SJSA1 (cell line): ENCODE results near the gene WDR27. TPM values are rescaled to one million over a fixed set of nuclear protein-coding genes. Genes with fewer than 3 reads are reported as not detected.

Source experiments
- DNase-seq, 2 experiments: peaks; one replicate each; pipeline ENCODE4 v3.0.0-alpha.2; 2015 to 2020; ENCODE audit warnings: low spot score in 2 of 2, low read depth in 1 of 2
- H3K27ac ChIP-seq: fragments of 250-450 bp; sonication (Bioruptor Pico); 2 replicates; pipeline ENCODE4 v1.5.1; 2020; ENCODE audit warnings: mild to moderate bottlenecking, moderate library complexity
- H3K27me3 ChIP-seq: fragments of 250-450 bp; sonication (Bioruptor Pico); replicated peaks from 2 replicates; pipeline ENCODE4 v1.5.1; 2020; ENCODE audit warnings: mild to moderate bottlenecking, moderate library complexity
- H3K36me3 ChIP-seq: fragments of 250-450 bp; sonication (Bioruptor Pico); 2 replicates; pipeline ENCODE4 v1.5.1; 2020; ENCODE audit warnings: mild to moderate bottlenecking
- H3K4me1 ChIP-seq: fragments of 250-450 bp; sonication (Bioruptor Pico); replicated peaks from 2 replicates; pipeline ENCODE4 v1.6.1; 2021; ENCODE audit warnings: mild to moderate bottlenecking
- H3K4me3 ChIP-seq: fragments of 250-450 bp; sonication (Bioruptor Pico); 2 replicates; pipeline ENCODE4 v1.5.1; 2020; ENCODE audit warnings: mild to moderate bottlenecking
- H3K9me3 ChIP-seq: fragments of 250-450 bp; sonication (Bioruptor Pico); replicated peaks from 2 replicates; pipeline ENCODE4 v1.5.1; 2020; ENCODE audit warnings: mild to moderate bottlenecking
- total RNA-seq: library from RNA; depleted of rRNA; stranded (reverse); fragments of >200 nt; shearing (Covaris generic); gene quantifications from 2 replicates; pipeline ENCODE4 v1.2.3, GENCODE V29; 2014; rRNA removed

The WDR27 gene
- total RNA-seq = 9.6 and 17.1 TPM in 2 replicates

GRCh38 chr6:169701954-169702839 is at the start of gene WDR27, which contains the start of gene C6orf120:
Gene WDR27 (minus strand): TSS chr6:169702029. CDS start chr6:169689005, 13,024 bp downstream.
Gene C6orf120 (plus strand): TSS chr6:169702126. CDS start chr6:169702460, 334 bp downstream.
- Histone ChIP-seq H3K4me1 (peaks cover 30% of the 10 kb centered on the region), H3K36me3 (peaks cover 41% of the 10 kb centered on the region), H3K4me3 (peak within 1 kb of the TSS; percentile 91), H3K27ac (peak within 1 kb of the TSS; percentile 72), H3K9me3 (no peaks in the 10 kb centered on the region), H3K27me3 (no peaks in the 10 kb centered on the region)
- peak; percentile 94 to 97 for DNase-seq

DNA sequence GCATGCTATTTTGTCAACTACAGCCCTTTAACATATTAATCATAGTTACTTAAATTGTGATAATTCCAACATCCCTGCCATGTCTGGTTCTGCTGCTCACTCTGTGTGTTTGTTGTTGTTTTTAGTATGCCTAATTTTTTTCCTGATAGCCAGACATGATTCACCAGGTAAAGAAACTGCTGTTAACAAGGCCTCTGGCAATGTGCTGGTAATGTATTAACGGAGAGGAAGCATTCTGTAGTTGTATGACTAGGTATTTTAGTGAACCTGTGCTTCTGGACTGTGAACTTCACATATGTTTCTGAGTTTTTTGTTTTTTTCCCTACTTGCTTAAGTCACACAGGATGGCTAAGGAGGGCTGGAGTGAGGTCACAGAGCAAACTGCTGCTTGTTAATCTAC is 44.7 kb upstream of the WDR27 start:
- Histone ChIP-seq H3K4me3 (no peak overlapping the region), H3K27me3 (0 out of 2 replicates have a peak, but pooled peaks cover 3% of the 10 kb centered on the region), H3K27ac (no peak overlapping the region), H3K9me3 (no peaks in the 10 kb centered on the region), H3K4me1 (no peaks in the 10 kb centered on the region), H3K36me3 (peaks cover 4% of the 10 kb centered on the region)
- DNase-seq = no peak

DNA sequence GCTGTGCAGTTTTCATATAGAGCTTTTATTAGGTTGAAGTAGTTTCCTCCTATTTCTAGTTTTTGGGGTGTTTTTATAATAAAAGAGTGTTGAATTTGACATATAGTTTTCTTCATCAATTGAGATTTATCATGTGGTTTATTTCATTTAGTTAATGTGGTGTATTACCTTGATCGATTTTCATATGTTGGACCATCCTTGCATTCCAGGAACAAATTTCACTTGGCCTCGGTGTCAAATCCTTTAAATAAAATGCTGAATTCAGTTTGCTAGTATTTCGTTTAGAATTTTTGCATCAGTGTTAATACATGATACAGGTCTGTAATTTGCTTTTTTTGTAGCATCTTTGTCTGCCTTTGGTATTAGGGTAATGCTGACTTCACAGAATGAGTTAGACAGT is 43.6 kb upstream of the WDR27 start:
- H3K27me3 ChIP-seq = 0 out of 2 replicates have a peak, but pooled peaks cover 3% of the 10 kb centered on the region
- H3K4me3 ChIP-seq = no peak overlapping the region
- H3K36me3 ChIP-seq = no peaks in the 10 kb centered on the region
- H3K9me3 ChIP-seq = no peaks in the 10 kb centered on the region
- no peak for DNase-seq
- no peaks in the 10 kb centered on the region for H3K4me1 ChIP-seq
- H3K27ac ChIP-seq = no peak overlapping the region

DNA sequence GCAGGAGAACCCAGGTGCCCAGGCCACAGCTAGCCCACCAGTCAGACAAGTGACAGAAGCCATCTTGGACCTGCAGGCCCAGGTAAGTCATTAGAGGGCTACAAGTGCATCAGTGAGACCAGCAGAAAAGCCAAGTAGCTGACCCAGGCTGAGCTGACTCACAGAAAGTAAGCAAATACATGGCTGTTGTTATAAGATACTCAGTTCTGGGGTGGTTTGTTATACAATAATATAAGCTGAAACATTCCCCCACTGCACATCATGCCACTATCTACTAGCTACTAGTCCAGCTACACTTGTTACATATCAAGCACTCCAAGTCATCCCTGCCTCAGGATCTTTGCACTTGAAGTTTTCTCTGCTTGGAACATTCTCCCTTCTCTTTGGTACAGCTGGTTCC is 39.5 kb upstream of the WDR27 start:
- Histone ChIP-seq H3K4me1 (no peaks in the 10 kb centered on the region), H3K9me3 (no peaks in the 10 kb centered on the region), H3K4me3 (no peak overlapping the region), H3K36me3 (no peaks in the 10 kb centered on the region), H3K27me3 (0 out of 2 replicates have a peak, but pooled peaks cover 3% of the 10 kb centered on the region), H3K27ac (no peak overlapping the region)
- no peak for DNase-seq

DNA sequence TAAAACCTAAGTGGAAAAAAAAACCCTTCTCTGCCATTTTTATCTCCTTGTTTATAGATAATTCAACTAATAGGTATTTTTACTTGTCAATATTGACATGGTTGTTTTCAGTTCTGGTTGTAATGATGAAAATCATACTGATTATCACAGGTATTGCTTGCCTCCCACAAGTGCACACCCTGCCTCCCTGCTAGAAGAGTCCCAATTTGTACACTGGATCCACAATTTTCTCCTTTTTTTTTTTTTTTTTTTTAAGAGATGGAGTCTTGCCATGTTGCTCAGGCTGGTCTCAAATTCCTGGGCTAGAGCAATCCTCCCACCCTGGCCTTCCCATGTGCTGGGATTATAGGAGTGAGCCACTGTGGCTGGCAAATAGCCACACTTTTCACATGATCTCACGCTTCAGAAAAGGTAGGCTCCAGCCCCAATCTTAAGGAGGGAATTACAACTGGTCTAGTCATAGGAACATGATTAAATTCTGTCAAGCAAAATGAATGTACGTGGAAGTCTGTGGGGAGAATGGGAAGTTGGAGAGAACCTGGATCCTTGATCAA is 37.2 kb upstream of the WDR27 start:
- H3K9me3 ChIP-seq = no peaks in the 10 kb centered on the region
- H3K36me3 ChIP-seq = no peaks in the 10 kb centered on the region
- no peak overlapping the region for H3K4me3 ChIP-seq
- H3K27me3 ChIP-seq = 0 out of 2 replicates have a peak, but pooled peaks cover 2% of the 10 kb centered on the region
- H3K4me1 ChIP-seq = no peaks in the 10 kb centered on the region
- H3K27ac ChIP-seq = no peak overlapping the region
- DNase-seq = no peak

DNA sequence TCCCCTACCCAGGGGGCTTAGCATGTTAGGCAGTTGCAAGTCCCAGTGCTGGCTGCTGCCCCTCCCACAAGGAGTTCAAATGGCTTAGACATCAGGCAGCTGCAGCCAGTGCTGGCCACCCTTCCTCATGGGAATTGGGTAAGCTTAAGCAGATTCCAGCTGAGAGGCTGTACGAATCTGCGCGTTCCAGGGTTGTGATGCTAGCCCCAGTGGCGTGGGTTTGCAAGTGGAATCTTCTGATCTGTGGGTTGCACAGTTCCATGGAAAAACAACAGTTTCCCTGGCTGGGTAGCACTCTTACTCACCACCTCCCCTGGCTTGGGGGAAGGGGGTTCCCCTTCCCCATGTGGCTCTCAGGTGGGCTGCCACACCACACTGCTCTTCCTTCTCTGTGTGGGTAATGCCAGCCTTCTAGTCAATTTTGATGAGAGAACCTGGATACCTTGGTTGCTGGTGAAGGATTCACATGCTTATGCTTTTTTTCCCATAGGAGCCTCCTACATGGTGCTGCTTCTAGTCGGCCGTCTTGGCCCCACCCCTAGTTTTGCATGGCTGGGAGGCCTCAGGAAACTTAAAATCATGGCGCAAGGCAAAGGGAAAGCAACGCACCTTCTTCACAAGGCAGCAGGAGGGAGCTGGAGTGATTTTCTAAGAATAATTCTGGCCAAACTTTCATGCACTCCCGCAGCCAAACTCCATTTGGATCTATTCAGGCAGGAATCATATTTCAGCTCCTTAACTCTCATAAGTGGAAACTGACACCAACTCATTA is 36.6 kb upstream of the WDR27 start:
- H3K4me1 ChIP-seq = no peaks in the 10 kb centered on the region

DNA sequence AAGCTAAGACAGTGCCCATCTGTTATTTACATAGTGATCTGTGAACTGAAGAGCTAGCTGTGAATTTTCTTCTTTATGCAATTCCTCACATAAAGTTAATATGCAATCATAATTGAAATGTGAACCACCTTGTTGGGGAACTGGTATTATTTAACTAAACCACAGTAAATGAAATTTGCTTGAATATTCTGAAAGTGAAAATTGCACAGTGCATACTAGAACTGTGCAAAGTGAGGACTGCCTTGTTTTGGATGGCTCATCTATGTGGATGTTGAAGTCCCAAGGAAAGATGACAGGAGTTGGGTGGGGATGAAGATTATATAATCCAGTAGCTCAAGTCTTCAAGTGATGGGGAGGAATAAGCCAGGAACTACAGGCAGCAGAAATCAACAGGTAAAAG is 28.1 kb upstream of the WDR27 start:
- H3K36me3 ChIP-seq = no peaks in the 10 kb centered on the region
- DNase-seq = no peak
- H3K27ac ChIP-seq = no peak overlapping the region
- no peak overlapping the region for H3K4me3 ChIP-seq
- no peaks in the 10 kb centered on the region for H3K9me3 ChIP-seq
- no peaks in the 10 kb centered on the region for H3K27me3 ChIP-seq
- peaks cover 2% of the 10 kb centered on the region for H3K4me1 ChIP-seq

More for the DNA sequence above, 36.6 kb upstream of the WDR27 start:
- no peak for DNase-seq
- Histone ChIP-seq H3K4me3 (no peak overlapping the region), H3K9me3 (no peaks in the 10 kb centered on the region), H3K36me3 (no peaks in the 10 kb centered on the region), H3K27me3 (no peaks in the 10 kb centered on the region), H3K27ac (no peak overlapping the region)

GRCh38 chr6:169726963-169727362 is 25.1 kb upstream of the WDR27 start:
- no peak overlapping the region for H3K27ac ChIP-seq
- H3K27me3 ChIP-seq = no peaks in the 10 kb centered on the region
- H3K36me3 ChIP-seq = peaks cover 7% of the 10 kb centered on the region
- peaks cover 15% of the 10 kb centered on the region for H3K4me1 ChIP-seq
- no peaks in the 10 kb centered on the region; the same call in 1 of the 2 replicates for H3K9me3 ChIP-seq
- no peak for DNase-seq
- no peak overlapping the region for H3K4me3 ChIP-seq

DNA sequence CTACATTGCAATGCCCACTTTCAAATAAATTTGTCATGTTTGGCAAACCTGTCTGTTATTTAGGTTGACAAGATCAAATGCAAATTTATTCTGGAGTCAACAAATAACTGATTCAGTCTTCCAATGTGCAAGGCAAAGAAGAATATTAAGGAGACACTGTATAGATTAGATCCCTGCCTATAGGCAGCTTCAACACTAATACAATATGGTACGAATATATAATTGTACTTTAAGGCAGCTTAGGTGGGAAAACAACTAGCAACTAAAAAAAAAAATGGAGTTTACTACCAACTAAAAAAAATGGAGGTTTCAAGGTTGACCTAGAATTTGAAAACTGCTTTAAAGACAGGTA is 24.2 kb upstream of the WDR27 start:
- no peak overlapping the region for H3K27ac ChIP-seq
- H3K4me1 ChIP-seq = peaks cover 18% of the 10 kb centered on the region
- DNase-seq = no peak
- no peaks in the 10 kb centered on the region for H3K27me3 ChIP-seq
- peaks cover 7% of the 10 kb centered on the region for H3K36me3 ChIP-seq
- H3K9me3 ChIP-seq = no peaks in the 10 kb centered on the region; the same call in 1 of the 2 replicates
- no peak overlapping the region for H3K4me3 ChIP-seq

- Histone ChIP-seq H3K36me3 (peaks cover 7% of the 10 kb centered on the region), H3K4me3 (peak overlapping the region; percentile 46), H3K9me3 (no peaks in the 10 kb centered on the region; the same call in 1 of the 2 replicates), H3K27me3 (no peaks in the 10 kb centered on the region), H3K4me1 (peaks cover 18% of the 10 kb centered on the region), H3K27ac (no peak overlapping the region)
- DNase-seq = no peak
Observed at GRCh38 chr6:169725125-169726048, 23.6 kb upstream of the WDR27 start.

DNA sequence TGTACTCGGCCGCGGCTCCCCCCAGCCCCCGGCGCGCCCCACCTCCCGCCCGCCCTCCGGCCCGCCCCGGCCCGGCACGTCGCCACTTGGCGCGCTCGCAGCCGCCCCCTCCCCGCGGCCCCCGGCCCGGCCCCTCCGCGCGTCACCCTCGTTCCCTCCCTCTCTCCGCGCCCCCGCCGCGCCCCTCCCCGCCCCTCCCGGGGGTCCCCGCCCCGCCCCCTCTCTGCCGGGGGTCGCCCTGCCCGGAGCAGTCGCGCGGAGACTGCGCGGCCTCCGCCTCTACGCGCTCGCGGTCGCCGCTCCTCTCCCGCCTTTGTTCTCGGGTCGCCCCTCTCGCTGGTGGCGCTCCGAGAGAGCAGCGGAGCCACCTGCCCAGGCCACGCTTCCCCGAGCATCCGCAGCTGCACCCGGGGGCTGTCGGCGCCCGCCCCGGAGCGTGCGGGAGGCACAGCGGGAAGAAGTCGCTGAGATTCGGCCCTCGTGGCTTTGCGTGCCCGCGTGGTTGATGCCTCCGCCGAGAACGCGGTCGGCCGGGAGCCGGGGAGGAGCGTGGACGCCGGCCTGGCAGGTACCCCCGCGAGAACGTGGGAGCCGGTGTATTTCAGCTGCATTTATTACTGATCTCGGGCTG is 22.8 kb upstream of the WDR27 start, which contains the start of gene PHF10:
TSS of gene PHF10 (minus strand) at position 7 of the 631 bp plus-strand sequence. CDS start 569 bp downstream, outside the sequence.
- H3K4me1 ChIP-seq = peaks cover 18% of the 10 kb centered on the region
- H3K36me3 ChIP-seq = peaks cover 7% of the 10 kb centered on the region
- no peaks in the 10 kb centered on the region; the same call in 1 of the 2 replicates for H3K9me3 ChIP-seq
- peak in 1 of 2 experiments; percentile 37 for DNase-seq
- H3K27ac ChIP-seq = peak within 1 kb of the TSS; percentile 67
- peak within 1 kb of the TSS; percentile 96 for H3K4me3 ChIP-seq
- no peaks in the 10 kb centered on the region for H3K27me3 ChIP-seq

- peak in 1 of 2 experiments; percentile 9 for DNase-seq
Observed at GRCh38 chr6:169723991-169724493, 22.2 kb upstream of the WDR27 start.

More at GRCh38 chr6:169723991-169724493, 22.2 kb upstream of the WDR27 start:
- no peak overlapping the region for H3K27ac ChIP-seq
- H3K4me3 ChIP-seq = peak overlapping the region; percentile 96
- H3K4me1 ChIP-seq = peaks cover 18% of the 10 kb centered on the region
- no peaks in the 10 kb centered on the region; the same call in 1 of the 2 replicates for H3K9me3 ChIP-seq
- H3K27me3 ChIP-seq = no peaks in the 10 kb centered on the region
- peaks cover 7% of the 10 kb centered on the region for H3K36me3 ChIP-seq
